Stimulated activated CD8-positive, alpha-beta memory T cell treated with anti-CD3 and anti-CD28 coated beads, Interleukin-12 subunit alpha, Interleukin-12 subunit beta, amount 100 ng/mL, for 1 hour (primary cell): ENCODE data around the gene DSC3.
"Not testable (repeated sequence)": the region's sequence is repeated elsewhere in the genome, so short reads cannot be mapped to it uniquely, and the experiment has no call there.

Experiments used
- DNase-seq: peaks from one replicate; pipeline ENCODE4 v3.0.0-alpha.2; 2020; ENCODE audit warnings: low read depth

DSC3 gene

GRCh38 chr18:31041271-31042083 is 1.1 kb downstream of the DSC3 start:
- no peak for DNase-seq

- DNase-seq: no peak
Measured at GRCh38 chr18:31040686-31041270, 1.8 kb downstream of the DSC3 start.

GRCh38 chr18:31039426-31039825 is 3.1 kb downstream of the DSC3 start:
- no peak for DNase-seq

GRCh38 chr18:31037686-31038085 is 4.9 kb downstream of the DSC3 start:
- DNase-seq: not testable (repeated sequence)

- no peak for DNase-seq
Measured at GRCh38 chr18:31034541-31034940, 8.0 kb downstream of the DSC3 start.

- no peak for DNase-seq
Measured at GRCh38 chr18:31030574-31031278, 11.8 kb downstream of the DSC3 start.

- DNase-seq: no peak
Measured at GRCh38 chr18:31015715-31016434, 26.7 kb downstream of the DSC3 start.

- DNase-seq: not testable (repeated sequence)
Measured at GRCh38 chr18:31011455-31011854, 31.1 kb downstream of the DSC3 start.

GRCh38 chr18:31010601-31011000 is 31.9 kb downstream of the DSC3 start:
- DNase-seq: no peak

- DNase-seq: no peak
Measured at GRCh38 chr18:30999887-31000628, 42.5 kb downstream of the DSC3 start.

- DNase-seq: no peak
Measured at GRCh38 chr18:30999186-30999585, 43.4 kb downstream of the DSC3 start.

GRCh38 chr18:30997223-30997622 is 45.3 kb downstream of the DSC3 start:
- DNase-seq: no peak

GRCh38 chr18:30992231-30992630 is 50.3 kb downstream of the DSC3 start:
- no peak for DNase-seq

GRCh38 chr18:30991397-30991796 is 51.1 kb downstream of the DSC3 start:
- DNase-seq: no peak

GRCh38 chr18:30989141-30989540 is 53.4 kb downstream of the DSC3 start:
- DNase-seq: no peak

- no peak for DNase-seq
Measured at GRCh38 chr18:30988440-30988839, 54.1 kb downstream of the DSC3 start.

GRCh38 chr18:30987467-30988241 is 54.9 kb downstream of the DSC3 start:
- no peak for DNase-seq

- DNase-seq: no peak
Measured at GRCh38 chr18:30985753-30986152, 56.8 kb downstream of the DSC3 start.

GRCh38 chr18:30982285-30982992 is 60.1 kb downstream of the DSC3 start:
- DNase-seq: no peak

GRCh38 chr18:30978091-30978490 is 64.5 kb downstream of the DSC3 start:
- DNase-seq: not testable (repeated sequence)
